ENCODE measurements around the gene SLC45A1. TPM values are rescaled to one million over a fixed set of nuclear protein-coding genes. Genes with fewer than 3 reads are reported as not detected.
"Not testable (repeated sequence)": the region's sequence is repeated elsewhere in the genome, so short reads cannot be mapped to it uniquely, and the experiment has no call there.

Gene SLC45A1
- total RNA-seq, 4 donors from 2014 or later: 5.8 to 9.8 (median 6.7) TPM

DNA sequence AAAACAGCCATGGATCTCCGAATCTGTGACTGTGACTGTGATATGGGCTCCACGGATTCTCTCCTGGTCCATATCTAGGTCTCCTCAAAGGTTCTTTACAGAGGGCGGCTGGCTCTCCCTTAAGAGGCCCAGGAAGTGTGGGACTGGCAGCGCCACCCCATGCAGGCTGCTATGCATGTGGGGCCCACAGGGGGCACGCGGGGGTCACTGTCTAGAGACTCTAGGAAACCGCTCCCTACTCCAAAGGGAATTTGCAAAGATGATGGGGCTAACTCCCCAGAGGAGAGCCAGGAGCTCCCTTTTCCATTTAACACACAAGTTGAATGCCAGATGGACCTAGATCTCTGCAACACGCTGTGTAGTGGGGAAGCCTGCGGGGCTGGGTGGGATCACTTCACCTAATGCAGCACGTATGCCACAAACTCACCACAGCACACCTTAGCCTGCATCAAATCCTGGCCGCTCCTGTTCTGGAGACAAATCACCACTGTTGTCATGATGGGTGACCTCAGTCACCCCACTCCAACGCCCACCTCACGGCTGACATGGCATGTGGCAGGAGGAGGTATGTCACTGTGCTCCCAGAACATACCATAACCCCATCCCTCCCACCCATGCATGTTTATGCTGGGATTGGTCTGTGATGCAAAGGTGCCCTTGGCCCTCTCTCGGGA is 61.7 kb downstream of the SLC45A1 start:
- Histone ChIP-seq H3K27me3 (no peaks in the 10 kb centered on the region), H3K4me1 (peaks cover 23 to 99% (median 59%) of the 10 kb centered on the region in 3 donors), H3K4me3 (no peak overlapping the region), H3K9me3 (no peaks in the 10 kb centered on the region), H3K27ac (peak overlapping the region; percentile 88 to 94 (median 92)), H3K36me3 (no peaks in the 10 kb centered on the region)
- 61% methylated on average over 6 of the region's 14 CpGs; no CpG with 5 or more reads in 1 of the 2 donors for WGBS, 2 donors (ENCODE audit: low coverage in 1 of 2)
- TF ChIP-seq POLR2AphosphoS5 (IDR thresholded peaks at IDR 0.05): no peak
- TF ChIP-seq, protein P1, sequence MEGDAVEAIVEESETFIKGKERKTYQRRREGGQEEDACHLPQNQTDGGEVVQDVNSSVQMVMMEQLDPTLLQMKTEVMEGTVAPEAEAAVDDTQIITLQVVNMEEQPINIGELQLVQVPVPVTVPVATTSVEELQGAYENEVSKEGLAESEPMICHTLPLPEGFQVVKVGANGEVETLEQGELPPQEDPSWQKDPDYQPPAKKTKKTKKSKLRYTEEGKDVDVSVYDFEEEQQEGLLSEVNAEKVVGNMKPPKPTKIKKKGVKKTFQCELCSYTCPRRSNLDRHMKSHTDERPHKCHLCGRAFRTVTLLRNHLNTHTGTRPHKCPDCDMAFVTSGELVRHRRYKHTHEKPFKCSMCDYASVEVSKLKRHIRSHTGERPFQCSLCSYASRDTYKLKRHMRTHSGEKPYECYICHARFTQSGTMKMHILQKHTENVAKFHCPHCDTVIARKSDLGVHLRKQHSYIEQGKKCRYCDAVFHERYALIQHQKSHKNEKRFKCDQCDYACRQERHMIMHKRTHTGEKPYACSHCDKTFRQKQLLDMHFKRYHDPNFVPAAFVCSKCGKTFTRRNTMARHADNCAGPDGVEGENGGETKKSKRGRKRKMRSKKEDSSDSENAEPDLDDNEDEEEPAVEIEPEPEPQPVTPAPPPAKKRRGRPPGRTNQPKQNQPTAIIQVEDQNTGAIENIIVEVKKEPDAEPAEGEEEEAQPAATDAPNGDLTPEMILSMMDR (IDR thresholded peaks at IDR 0.05): peak in 1 of 4 experiments; percentile 3
- ATAC-seq: no peak

DNA sequence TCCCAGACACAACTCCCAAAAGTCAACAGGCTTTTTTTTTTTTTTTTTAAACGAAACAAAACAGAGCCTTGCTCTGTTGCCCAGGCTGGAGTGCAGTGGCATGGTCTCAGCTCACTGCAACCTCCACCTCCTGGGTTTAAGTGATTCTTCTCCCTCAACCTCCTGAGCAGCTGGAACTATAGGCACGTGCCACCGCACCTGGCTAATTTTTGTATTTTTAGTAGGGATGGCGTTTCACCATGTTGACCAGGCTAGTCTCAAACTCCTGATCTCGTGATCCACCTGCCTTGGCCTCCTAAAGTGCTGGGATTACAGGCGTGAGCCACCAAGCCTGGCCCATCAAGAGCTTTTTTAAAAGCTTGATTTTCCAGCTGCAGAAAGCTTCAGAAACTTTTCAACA is 62.4 kb downstream of the SLC45A1 start:
- H3K27ac ChIP-seq: peak overlapping the region; percentile 88 to 94 (median 92)
- not testable (repeated sequence) for H3K9me3 ChIP-seq, H3K4me3 ChIP-seq, ATAC-seq, H3K27me3 ChIP-seq, H3K36me3 ChIP-seq
- WGBS, 2 donors (ENCODE audit: low coverage in 1 of 2): 33 to 82% methylated on average over 1 to 5 of the region's 6 CpGs
- H3K4me1 ChIP-seq: peaks cover 26 to 99% (median 62%) of the 10 kb centered on the region in 3 donors

DNA sequence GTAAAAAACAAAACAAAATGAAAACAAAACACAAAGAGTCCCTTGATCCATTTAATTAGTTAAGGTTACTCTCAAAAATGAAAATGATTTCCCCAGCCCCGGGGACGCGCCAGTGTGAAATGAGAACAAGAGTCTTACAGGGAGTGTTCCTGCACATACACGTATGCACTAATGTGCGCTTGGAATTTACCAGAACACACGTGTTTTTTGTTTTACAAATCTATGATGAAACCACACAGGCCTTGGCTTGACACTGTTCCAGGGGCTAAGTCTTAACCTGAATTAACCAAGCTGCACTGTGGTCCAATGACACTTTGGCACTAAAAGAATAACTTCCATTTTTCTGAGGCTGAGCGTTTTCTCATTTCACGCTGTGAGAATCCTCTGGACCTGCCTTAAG is 63.7 kb downstream of the SLC45A1 start:
- no peak overlapping the region for H3K4me3 ChIP-seq
- peak; percentile 50 for ATAC-seq
- H3K4me1 ChIP-seq: peaks cover 26 to 98% (median 61%) of the 10 kb centered on the region in 3 donors
- H3K9me3 ChIP-seq: no peaks in the 10 kb centered on the region
- 39 to 51% methylated on average over 7 to 8 of the region's 8 CpGs for WGBS, 2 donors (ENCODE audit: low coverage in 1 of 2)
- H3K27ac ChIP-seq: peak overlapping the region; percentile 88 to 94 (median 92)
- peak; percentile 74 for TF ChIP-seq POLR2AphosphoS5 (IDR thresholded peaks at IDR 0.05)
- no peak for TF ChIP-seq EP300 (IDR thresholded peaks at IDR 0.05)
- no peaks in the 10 kb centered on the region for H3K36me3 ChIP-seq
- H3K27me3 ChIP-seq: no peaks in the 10 kb centered on the region

DNA sequence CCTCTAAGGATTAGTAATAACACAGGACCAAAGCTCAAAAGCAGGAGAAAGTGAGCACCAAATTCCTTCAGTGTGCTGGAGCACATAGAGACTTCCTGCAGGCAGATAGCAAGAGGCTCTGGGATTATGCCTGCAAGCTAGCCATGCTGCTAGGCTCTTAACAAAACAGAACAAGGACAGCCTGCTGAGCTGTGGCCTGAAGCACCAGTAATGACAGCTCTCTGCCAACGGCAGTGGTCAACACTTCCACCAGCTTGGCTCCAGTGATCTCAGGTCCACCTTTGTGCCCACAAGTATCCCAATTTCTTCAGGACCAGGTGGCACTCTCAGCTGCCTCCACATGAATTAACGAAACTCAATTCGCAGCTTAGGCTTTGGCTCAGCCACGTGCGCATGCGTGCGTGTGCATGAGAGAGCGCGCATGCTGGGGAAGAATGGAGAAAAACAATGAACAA is 64.2 kb downstream of the SLC45A1 start:
- peaks cover 26 to 98% (median 58%) of the 10 kb centered on the region in 3 donors for H3K4me1 ChIP-seq
- H3K36me3 ChIP-seq: no peaks in the 10 kb centered on the region
- no peaks in the 10 kb centered on the region for H3K27me3 ChIP-seq
- peak overlapping the region; percentile 4 to 94 (median 90) for H3K27ac ChIP-seq
- TF ChIP-seq POLR2AphosphoS5 (IDR thresholded peaks at IDR 0.05) (no peak), POLR2A (IDR thresholded peaks at IDR 0.05) (no peak), EP300 (IDR thresholded peaks at IDR 0.05) (no peak)
- TF ChIP-seq, protein P1 (IDR thresholded peaks at IDR 0.05): no peak
- no peak overlapping the region for H3K4me3 ChIP-seq
- H3K9me3 ChIP-seq: no peaks in the 10 kb centered on the region
- WGBS, 2 donors (ENCODE audit: low coverage in 1 of 2): 17 to 79% methylated on average over 1 to 9 of the region's 9 CpGs
- no peak for ATAC-seq

DNA sequence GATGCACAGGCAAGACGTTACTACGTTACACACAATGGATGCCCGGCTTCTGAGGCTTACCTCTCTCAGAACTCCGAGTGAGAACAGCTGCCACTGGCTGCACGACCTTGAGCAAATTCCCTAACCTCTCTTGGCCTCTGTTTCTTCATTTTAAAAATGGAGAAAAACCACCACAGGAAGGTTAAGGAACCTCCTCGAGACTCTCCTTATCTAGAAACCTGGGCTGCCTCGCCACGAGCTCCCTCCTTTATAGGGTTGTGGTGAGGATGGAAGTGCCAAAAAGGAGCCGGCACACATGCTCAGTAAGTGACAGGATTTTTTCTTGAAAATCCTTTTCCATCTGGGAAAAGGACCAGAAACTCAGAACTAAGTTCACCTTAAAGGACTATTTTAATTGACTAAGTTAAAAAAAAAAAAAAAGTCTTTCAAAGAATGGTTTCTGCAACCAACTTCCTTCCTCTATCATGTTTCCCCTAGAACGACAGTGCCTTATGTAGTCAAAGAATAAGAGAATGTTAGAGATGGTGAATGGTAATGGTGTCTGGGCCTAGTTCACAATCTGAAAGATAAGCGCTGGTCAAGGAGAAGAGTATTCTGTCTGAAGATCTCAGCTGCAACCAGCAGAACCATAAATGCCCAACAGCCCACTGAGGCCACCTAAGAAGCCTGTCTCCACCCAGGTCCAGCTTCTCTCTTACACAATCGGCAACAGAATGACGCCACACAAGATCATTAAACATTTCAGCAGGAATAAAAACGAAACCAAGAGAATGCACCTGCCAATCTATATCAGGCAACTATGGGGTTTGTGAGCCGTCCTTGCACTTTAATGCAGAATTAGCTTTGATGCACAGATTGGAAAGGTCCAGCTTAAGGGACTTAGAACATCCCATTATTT is 64.9 kb downstream of the SLC45A1 start:
- H3K27me3 ChIP-seq: no peaks in the 10 kb centered on the region
- WGBS, 2 donors (ENCODE audit: low coverage in 1 of 2): 56 to 57% methylated on average over 7 to 15 of the region's 15 CpGs
- ATAC-seq: no peak
- H3K9me3 ChIP-seq: no peaks in the 10 kb centered on the region
- H3K36me3 ChIP-seq: no peaks in the 10 kb centered on the region
- H3K4me3 ChIP-seq: no peak overlapping the region
- H3K4me1 ChIP-seq: peaks cover 27 to 98% (median 52%) of the 10 kb centered on the region in 3 donors
- TF ChIP-seq, protein P1 (IDR thresholded peaks at IDR 0.05): no peak
- TF ChIP-seq EP300 (IDR thresholded peaks at IDR 0.05): no peak
- TF ChIP-seq POLR2A (IDR thresholded peaks at IDR 0.05): no peak
- TF ChIP-seq POLR2AphosphoS5 (IDR thresholded peaks at IDR 0.05): no peak
- H3K27ac ChIP-seq: peak overlapping the region in 3 of 4 donors; percentile 88 to 94 (median 92)

Measured in gastroesophageal sphincter (tissue), 4 donors.